Nephron progenitor cell (in vitro differentiated cells): ENCODE measurements around the gene GDAP2.

Experiments used
- DNase-seq: peaks from one replicate; pipeline ENCODE4 v3.0.0; 2021
- H3K27ac Mint-ChIP-seq: 2 replicates; pipeline ENCODE4 v1.8.0; 2021; ENCODE audit warnings: mild to moderate bottlenecking, moderate library complexity, mixed read lengths
- H3K27me3 Mint-ChIP-seq: 2 replicates; pipeline ENCODE4 v1.8.0; 2021; ENCODE audit warnings: mild to moderate bottlenecking, low read depth, mixed read lengths; ENCODE audit not compliant: poor library complexity
- H3K36me3 Mint-ChIP-seq: 2 replicates; pipeline ENCODE4 v1.8.0; 2021; ENCODE audit warnings: low read depth, mixed read lengths
- H3K4me1 Mint-ChIP-seq: 2 replicates; pipeline ENCODE4 v1.8.0; 2021; ENCODE audit warnings: mixed read lengths
- H3K4me3 Mint-ChIP-seq: 2 replicates; pipeline ENCODE4 v1.8.0; 2021; ENCODE audit warnings: mild to moderate bottlenecking, moderate library complexity, mixed read lengths
- H3K9me3 Mint-ChIP-seq: 2 replicates; pipeline ENCODE4 v1.8.0; 2021; ENCODE audit warnings: mild to moderate bottlenecking, moderate library complexity, mixed read lengths
- CTCF ChIP-seq: fragments of 200-600 bp; sonication (generic); IDR thresholded peaks from 2 replicates; pipeline ENCODE4 v1.5.0; 2021; ENCODE audit warnings: antibody characterized with exemption

Gene GDAP2

GRCh38 chr1:117832453-117832852 lies 97.0 kb downstream of the GDAP2 start:
- H3K4me1 Mint-ChIP-seq, result no peaks in the 10 kb centered on the region
- TF ChIP-seq CTCF, result no peak
- no peak overlapping the region for H3K4me3 Mint-ChIP-seq
- H3K36me3 Mint-ChIP-seq, result no peaks in the 10 kb centered on the region
- H3K27me3 Mint-ChIP-seq, result peaks cover 8% of the 10 kb centered on the region
- H3K9me3 Mint-ChIP-seq, result peaks cover 12% of the 10 kb centered on the region
- DNase-seq, result no peak
- H3K27ac Mint-ChIP-seq, result no peak overlapping the region

- Mint-ChIP-seq H3K27ac (no peak overlapping the region), H3K36me3 (no peaks in the 10 kb centered on the region), H3K27me3 (peaks cover 15% of the 10 kb centered on the region), H3K9me3 (peaks cover 12% of the 10 kb centered on the region), H3K4me1 (no peaks in the 10 kb centered on the region), H3K4me3 (no peak overlapping the region)
- no peak for DNase-seq
- TF ChIP-seq CTCF, result no peak
Measured at GRCh38 chr1:117830222-117830621, 99.2 kb downstream of the GDAP2 start.

- TF ChIP-seq CTCF, result no peak
- H3K36me3 Mint-ChIP-seq, result no peaks in the 10 kb centered on the region
- no peak overlapping the region for H3K4me3 Mint-ChIP-seq
- no peaks in the 10 kb centered on the region for H3K4me1 Mint-ChIP-seq
- DNase-seq, result no peak
- peaks cover 8% of the 10 kb centered on the region for H3K27me3 Mint-ChIP-seq
- H3K27ac Mint-ChIP-seq, result no peak overlapping the region
- peaks cover 12% of the 10 kb centered on the region for H3K9me3 Mint-ChIP-seq
Measured at GRCh38 chr1:117828201-117828600, 101.2 kb downstream of the GDAP2 start.

- Mint-ChIP-seq H3K27ac (no peak overlapping the region), H3K27me3 (peaks cover 8% of the 10 kb centered on the region), H3K9me3 (peaks cover 20% of the 10 kb centered on the region), H3K36me3 (no peaks in the 10 kb centered on the region), H3K4me3 (no peak overlapping the region), H3K4me1 (no peaks in the 10 kb centered on the region)
- DNase-seq, result no peak
- no peak for TF ChIP-seq CTCF
Measured at GRCh38 chr1:117826540-117827078, 102.8 kb downstream of the GDAP2 start.

GRCh38 chr1:117826119-117826518 lies 103.3 kb downstream of the GDAP2 start:
- peaks cover 25% of the 10 kb centered on the region for H3K9me3 Mint-ChIP-seq
- H3K27me3 Mint-ChIP-seq, result peaks cover 8% of the 10 kb centered on the region
- no peak for DNase-seq
- H3K27ac Mint-ChIP-seq, result no peak overlapping the region
- H3K4me3 Mint-ChIP-seq, result no peak overlapping the region
- no peak for TF ChIP-seq CTCF
- H3K4me1 Mint-ChIP-seq, result no peaks in the 10 kb centered on the region
- no peaks in the 10 kb centered on the region for H3K36me3 Mint-ChIP-seq

- H3K36me3 Mint-ChIP-seq, result no peaks in the 10 kb centered on the region
- H3K4me3 Mint-ChIP-seq, result no peak overlapping the region
- peaks cover 8% of the 10 kb centered on the region for H3K27me3 Mint-ChIP-seq
- no peak for DNase-seq
- H3K27ac Mint-ChIP-seq, result no peak overlapping the region
- no peaks in the 10 kb centered on the region for H3K4me1 Mint-ChIP-seq
- peaks cover 23% of the 10 kb centered on the region for H3K9me3 Mint-ChIP-seq
- no peak for TF ChIP-seq CTCF
Measured at GRCh38 chr1:117825414-117825813, 104.0 kb downstream of the GDAP2 start.
